ENCODE measurements around the gene ITGB7. TPM values are rescaled to one million over a fixed set of nuclear protein-coding genes. Genes with fewer than 3 reads are reported as not detected.

Gene ITGB7
- total RNA-seq, 1 experiment from 2014 or later = 0.43 TPM

DNA sequence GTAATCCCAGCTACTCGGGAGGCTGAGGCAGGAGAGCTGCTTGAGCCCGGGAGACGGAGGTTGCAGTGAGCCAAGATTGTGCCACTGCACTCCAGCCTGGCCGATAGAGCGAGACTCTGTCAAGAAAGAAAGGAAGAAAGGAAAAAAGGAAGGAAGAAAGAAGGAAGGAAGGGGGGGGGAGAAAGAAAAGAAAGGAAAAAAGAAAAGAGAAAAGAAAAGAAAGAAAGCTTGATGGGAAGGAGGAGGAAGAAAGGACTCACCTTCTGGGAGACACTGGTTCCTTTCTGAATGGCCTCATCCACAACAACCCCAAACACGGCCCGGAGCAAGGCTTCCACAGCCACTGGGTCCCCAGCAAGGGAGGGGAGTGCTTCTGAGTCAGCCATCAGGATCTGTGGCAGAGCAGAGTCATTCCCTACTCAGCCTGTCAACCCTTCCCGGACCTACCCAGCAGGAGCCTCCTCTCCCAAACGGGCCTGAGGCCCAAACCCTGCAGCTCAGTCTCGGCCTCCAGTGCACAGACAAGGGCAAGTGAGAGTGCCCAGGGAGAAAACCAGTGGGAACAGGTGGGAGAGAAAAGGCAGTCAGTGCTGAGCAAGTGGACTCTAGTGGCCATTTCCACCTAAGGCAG, 33.9 kb downstream of the ITGB7 start:
- Histone ChIP-seq H3K27me3 (replicated peaks; ENCODE audit: insufficient read depth, low read depth, low read length, poor library complexity) (no peaks in the 10 kb centered on the region), H3K27ac (ENCODE audit: low read depth, low read length, poor library complexity, severe bottlenecking) (no peak overlapping the region), H3K4me3 (ENCODE audit: low read depth, low read length, poor library complexity, severe bottlenecking) (no peak overlapping the region), H3K4me1 (ENCODE audit: insufficient read depth, low read length, poor library complexity, severe bottlenecking) (peaks cover 11% of the 10 kb centered on the region), H3K36me3 (ENCODE audit: insufficient read depth, low read length, poor library complexity, severe bottlenecking) (no peaks in the 10 kb centered on the region), H3K9me3 (ENCODE audit: low read depth, low read length, poor library complexity, severe bottlenecking) (no peaks in the 10 kb centered on the region)
- BruUV-seq (replicated peaks) = no TSS peak
- DNase-seq (ENCODE audit: low spot score) = no peak
- intact Hi-C loops (cut with micrococcal nuclease; ENCODE audit: unreplicated experiment) = no loop called here
- POLR2A ChIA-PET (ENCODE audit: low non-redundant PET) = interaction anchor here (0.6 kb wide), 1 partner anchor 31 kb away, joined by 3 read pairs; no protein-coding TSS in a partner anchor
- TF ChIP-seq CTCF (conservative IDR thresholded peaks at IDR 0.05; ENCODE audit: low read depth, low read length) = no peak
- TF ChIP-seq EZH2 (IDR thresholded peaks at IDR 0.05; ENCODE audit: borderline replicate concordance, low read depth, low read length, poor library complexity, severe bottlenecking) = no peak
- CTCF ChIA-PET = no interaction called here

DNA sequence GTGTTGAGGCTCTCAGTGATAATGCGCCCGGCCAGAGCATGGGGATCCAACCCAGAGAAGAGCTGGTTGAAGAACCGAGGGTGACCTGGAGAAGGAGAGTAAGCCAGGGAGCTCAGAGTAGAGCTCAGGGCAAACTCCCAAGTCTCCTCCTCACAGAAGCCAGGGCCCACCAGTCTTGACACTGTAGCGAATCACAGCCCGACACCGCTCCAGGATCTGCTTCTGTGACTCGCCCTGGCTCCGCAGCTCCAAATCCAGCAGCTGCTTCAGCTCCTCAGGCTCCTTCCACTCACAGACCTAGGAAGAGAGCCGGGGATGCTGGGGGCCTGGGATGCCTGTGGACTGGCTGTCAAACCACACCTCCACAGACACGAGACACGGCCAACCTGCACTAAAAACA, 34.7 kb downstream of the ITGB7 start:
- intact Hi-C loops (cut with micrococcal nuclease; ENCODE audit: unreplicated experiment) = no loop called here
- Histone ChIP-seq H3K9me3 (ENCODE audit: low read depth, low read length, poor library complexity, severe bottlenecking) (no peaks in the 10 kb centered on the region), H3K4me1 (ENCODE audit: insufficient read depth, low read length, poor library complexity, severe bottlenecking) (peaks cover 11% of the 10 kb centered on the region), H3K27ac (ENCODE audit: low read depth, low read length, poor library complexity, severe bottlenecking) (no peak overlapping the region), H3K36me3 (ENCODE audit: insufficient read depth, low read length, poor library complexity, severe bottlenecking) (no peaks in the 10 kb centered on the region), H3K27me3 (replicated peaks; ENCODE audit: insufficient read depth, low read depth, low read length, poor library complexity) (no peaks in the 10 kb centered on the region), H3K4me3 (ENCODE audit: low read depth, low read length, poor library complexity, severe bottlenecking) (no peak overlapping the region)
- ChIA-PET CTCF (no interaction called here), POLR2A (ENCODE audit: low non-redundant PET) (interaction anchor here (0.6 kb wide), 1 partner anchor 254 kb away, joined by 3 read pairs; no protein-coding TSS in a partner anchor)
- BruUV-seq (replicated peaks) = no TSS peak
- TF ChIP-seq CTCF (conservative IDR thresholded peaks at IDR 0.05; ENCODE audit: low read depth, low read length) (no peak), EZH2 (IDR thresholded peaks at IDR 0.05; ENCODE audit: borderline replicate concordance, low read depth, low read length, poor library complexity, severe bottlenecking) (no peak)
- no peak for DNase-seq (ENCODE audit: low spot score)

- intact Hi-C loops (cut with micrococcal nuclease; ENCODE audit: unreplicated experiment) = no loop called here
Measured at GRCh38 chr12:53171725-53172329, 35.2 kb downstream of the ITGB7 start.

More at GRCh38 chr12:53171725-53172329, 35.2 kb downstream of the ITGB7 start:
- no peaks in the 10 kb centered on the region for H3K27me3 ChIP-seq (replicated peaks; ENCODE audit: insufficient read depth, low read depth, low read length, poor library complexity)
- POLR2A ChIA-PET (ENCODE audit: low non-redundant PET) = interaction anchor here (0.6 kb wide), 1 partner anchor 253 kb away, joined by 3 read pairs; no protein-coding TSS in a partner anchor
- DNase-seq (ENCODE audit: low spot score) = peak; percentile 41
- CTCF ChIA-PET = no interaction called here
- H3K9me3 ChIP-seq (ENCODE audit: low read depth, low read length, poor library complexity, severe bottlenecking) = no peaks in the 10 kb centered on the region
- H3K4me1 ChIP-seq (ENCODE audit: insufficient read depth, low read length, poor library complexity, severe bottlenecking) = peaks cover 11% of the 10 kb centered on the region
- H3K4me3 ChIP-seq (ENCODE audit: low read depth, low read length, poor library complexity, severe bottlenecking) = no peak overlapping the region
- no peak overlapping the region for H3K27ac ChIP-seq (ENCODE audit: low read depth, low read length, poor library complexity, severe bottlenecking)
- H3K36me3 ChIP-seq (ENCODE audit: insufficient read depth, low read length, poor library complexity, severe bottlenecking) = no peaks in the 10 kb centered on the region
- no peak for TF ChIP-seq EZH2 (IDR thresholded peaks at IDR 0.05; ENCODE audit: borderline replicate concordance, low read depth, low read length, poor library complexity, severe bottlenecking)
- TF ChIP-seq CTCF (conservative IDR thresholded peaks at IDR 0.05; ENCODE audit: low read depth, low read length) = no peak
- no TSS peak for BruUV-seq (replicated peaks)

All from A673 (cell line).